IPS-20b (cell line): ENCODE results near the gene ARL2BP.

Experiments used
- H3K27ac ChIP-seq: one replicate; pipeline ENCODE4 v1.5.1; 2013; ENCODE audit warnings: low read length
- H3K27me3 ChIP-seq: 2 replicates; pipeline ENCODE4 v1.6.1; 2013; ENCODE audit warnings: mild to moderate bottlenecking, low read length, inconsistent platforms; ENCODE audit not compliant: insufficient read depth
- H3K36me3 ChIP-seq: 2 replicates; pipeline ENCODE4 v1.6.1; 2013; ENCODE audit warnings: low read depth, mild to moderate bottlenecking, inconsistent platforms, low read length, moderate library complexity; ENCODE audit not compliant: insufficient read depth
- H3K4me1 ChIP-seq: 2 replicates; pipeline ENCODE4 v1.6.1; 2013; ENCODE audit warnings: mild to moderate bottlenecking, control low read depth, inconsistent platforms, low read length, moderate library complexity; ENCODE audit not compliant: insufficient read depth
- H3K4me3 ChIP-seq: 2 replicates; pipeline ENCODE4 v1.5.1; 2013; ENCODE audit warnings: mild to moderate bottlenecking, low read length, inconsistent platforms
- H3K9ac ChIP-seq: 2 replicates; pipeline ENCODE4 v1.6.1; 2013; ENCODE audit warnings: low read depth, mild to moderate bottlenecking, inconsistent platforms, low read length, moderate library complexity
- H3K9me3 ChIP-seq: 2 replicates; pipeline ENCODE4 v1.6.1; 2013; ENCODE audit warnings: mild to moderate bottlenecking, low read depth, low read length, inconsistent platforms; ENCODE audit not compliant: insufficient read depth

The ARL2BP gene

GRCh38 chr16:57258226-57258909, 13.3 kb downstream of the ARL2BP start:
- Histone ChIP-seq H3K9me3 (no peaks in the 10 kb centered on the region), H3K4me1 (peaks cover 5% of the 10 kb centered on the region; the same call in 1 of the 2 replicates), H3K9ac (no peak overlapping the region), H3K4me3 (no peak overlapping the region), H3K36me3 (no peaks in the 10 kb centered on the region), H3K27ac (no peak overlapping the region), H3K27me3 (no peaks in the 10 kb centered on the region)

DNA sequence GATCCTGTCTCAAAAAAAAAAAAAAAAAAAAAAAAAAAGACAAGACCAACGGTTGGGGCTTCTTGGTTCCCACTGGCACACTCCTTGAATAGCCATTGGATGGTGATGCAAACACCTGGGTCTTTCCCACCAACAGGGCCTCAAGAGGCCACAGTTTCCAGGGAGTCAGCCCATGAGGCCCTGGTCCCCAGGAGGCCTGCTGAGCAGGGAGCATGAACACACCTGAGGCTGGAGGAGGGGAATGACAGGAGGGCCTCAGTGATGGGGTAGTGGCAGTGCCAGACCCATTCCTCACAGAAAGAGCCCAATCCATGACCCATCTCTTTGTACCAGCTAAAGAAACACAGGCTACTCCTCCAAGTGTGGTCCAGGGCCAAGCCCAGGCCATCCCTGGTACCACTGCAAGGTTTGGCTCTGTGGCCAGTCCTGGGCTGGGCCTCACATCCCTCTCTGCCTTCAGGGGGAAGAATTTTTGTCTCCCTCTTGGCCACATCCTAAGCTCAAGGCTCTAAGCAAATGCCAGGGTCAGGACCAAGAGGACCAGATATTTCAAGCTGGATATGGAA, 13.9 kb downstream of the ARL2BP start:
- Histone ChIP-seq H3K9me3 (no peaks in the 10 kb centered on the region), H3K9ac (no peak overlapping the region), H3K36me3 (no peaks in the 10 kb centered on the region), H3K4me1 (peaks cover 5% of the 10 kb centered on the region; the same call in 1 of the 2 replicates), H3K4me3 (no peak overlapping the region), H3K27ac (no peak overlapping the region), H3K27me3 (no peaks in the 10 kb centered on the region)

- peaks cover 5% of the 10 kb centered on the region; the same call in 1 of the 2 replicates for H3K4me1 ChIP-seq
- no peaks in the 10 kb centered on the region for H3K36me3 ChIP-seq
- peak overlapping the region; percentile 39; the same call in 1 of the 2 replicates for H3K9ac ChIP-seq
- no peaks in the 10 kb centered on the region for H3K9me3 ChIP-seq
- H3K27ac ChIP-seq = no peak overlapping the region
- peak overlapping the region; percentile 1; the same call in 1 of the 2 replicates for H3K4me3 ChIP-seq
- H3K27me3 ChIP-seq = no peaks in the 10 kb centered on the region
These were observed 15.4 kb downstream of the ARL2BP start for GRCh38 chr16:57260294-57260929.

- H3K4me1 ChIP-seq = peaks cover 5% of the 10 kb centered on the region; the same call in 1 of the 2 replicates
- no peaks in the 10 kb centered on the region for H3K27me3 ChIP-seq
These were observed 16.7 kb downstream of the ARL2BP start for GRCh38 chr16:57261806-57262205.

GRCh38 chr16:57262841-57263540, 17.9 kb downstream of the ARL2BP start:
- Histone ChIP-seq H3K27ac (no peak overlapping the region), H3K27me3 (no peaks in the 10 kb centered on the region), H3K36me3 (no peaks in the 10 kb centered on the region), H3K9me3 (no peaks in the 10 kb centered on the region), H3K4me1 (peaks cover 5% of the 10 kb centered on the region; the same call in 1 of the 2 replicates), H3K4me3 (no peak overlapping the region), H3K9ac (no peak overlapping the region)

More at GRCh38 chr16:57261806-57262205, 16.7 kb downstream of the ARL2BP start:
- H3K9ac ChIP-seq = no peak overlapping the region
- no peak overlapping the region for H3K4me3 ChIP-seq
- no peaks in the 10 kb centered on the region for H3K9me3 ChIP-seq
- H3K36me3 ChIP-seq = no peaks in the 10 kb centered on the region
- H3K27ac ChIP-seq = no peak overlapping the region

DNA sequence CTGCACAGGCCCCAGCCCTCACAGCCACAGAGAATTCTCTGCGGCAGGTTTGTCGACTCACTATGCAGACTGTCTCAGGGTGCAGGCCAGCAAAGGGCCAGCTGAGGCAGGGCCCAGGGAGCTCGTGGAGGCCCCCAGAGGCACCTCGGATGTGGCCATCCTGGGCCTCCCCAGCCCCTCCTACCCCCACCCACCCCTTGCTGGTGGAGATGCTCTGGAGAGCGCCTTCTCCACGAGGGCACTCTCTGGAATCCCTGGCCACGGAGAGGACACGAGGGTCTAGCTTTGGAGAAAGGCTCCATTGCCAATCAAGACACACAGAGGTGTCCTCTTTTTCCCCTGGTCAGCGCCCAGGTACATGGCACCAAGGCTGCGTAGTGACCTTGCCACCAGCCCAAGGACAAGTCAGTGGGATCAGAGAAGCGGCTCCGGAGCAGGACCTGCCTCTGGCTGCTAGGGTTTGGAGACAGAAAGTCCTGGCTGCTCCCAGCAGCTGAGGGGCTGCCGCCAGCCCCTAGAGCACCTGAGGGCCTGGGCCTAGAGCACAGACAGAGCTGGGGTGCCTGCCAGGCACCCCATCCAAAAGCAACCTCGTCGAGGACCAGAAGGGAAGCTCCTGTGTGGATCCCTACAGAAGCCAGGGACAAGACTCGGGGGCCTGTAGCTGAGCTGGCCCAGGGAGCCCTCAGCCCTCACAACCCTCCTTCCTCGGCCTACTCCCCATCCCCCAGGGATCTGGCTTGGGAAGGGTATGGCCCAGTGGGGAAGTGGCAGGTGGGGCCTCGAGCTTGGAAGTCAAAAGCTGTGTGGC, 18.7 kb downstream of the ARL2BP start:
- Histone ChIP-seq H3K4me3 (no peak overlapping the region), H3K4me1 (peaks cover 5% of the 10 kb centered on the region; the same call in 1 of the 2 replicates), H3K9me3 (no peaks in the 10 kb centered on the region), H3K27me3 (no peaks in the 10 kb centered on the region), H3K36me3 (no peaks in the 10 kb centered on the region), H3K27ac (no peak overlapping the region), H3K9ac (no peak overlapping the region)

DNA sequence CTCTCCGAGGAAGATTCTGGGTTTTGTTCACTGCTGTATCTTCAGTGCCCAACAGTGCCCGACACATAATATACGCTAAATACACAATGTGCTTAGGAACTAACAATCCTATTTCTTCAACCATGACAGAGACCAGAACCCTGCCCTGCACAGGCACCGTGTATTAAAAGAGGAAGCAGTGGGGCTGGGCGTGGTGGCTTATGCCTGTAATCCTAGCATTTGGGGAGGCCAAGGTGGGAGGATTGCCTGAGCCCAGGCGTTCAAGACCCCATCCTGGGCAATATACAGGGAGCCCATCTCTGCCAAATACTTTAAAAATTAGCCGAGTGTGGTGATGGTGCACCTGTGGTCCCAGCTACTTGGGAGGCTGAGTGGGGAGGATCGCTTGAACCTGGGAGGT, 19.3 kb downstream of the ARL2BP start:
- Histone ChIP-seq H3K27ac (no peak overlapping the region), H3K9ac (no peak overlapping the region), H3K4me3 (no peak overlapping the region), H3K4me1 (peaks cover 5% of the 10 kb centered on the region; the same call in 1 of the 2 replicates), H3K36me3 (no peaks in the 10 kb centered on the region), H3K9me3 (no peaks in the 10 kb centered on the region), H3K27me3 (no peaks in the 10 kb centered on the region)

DNA sequence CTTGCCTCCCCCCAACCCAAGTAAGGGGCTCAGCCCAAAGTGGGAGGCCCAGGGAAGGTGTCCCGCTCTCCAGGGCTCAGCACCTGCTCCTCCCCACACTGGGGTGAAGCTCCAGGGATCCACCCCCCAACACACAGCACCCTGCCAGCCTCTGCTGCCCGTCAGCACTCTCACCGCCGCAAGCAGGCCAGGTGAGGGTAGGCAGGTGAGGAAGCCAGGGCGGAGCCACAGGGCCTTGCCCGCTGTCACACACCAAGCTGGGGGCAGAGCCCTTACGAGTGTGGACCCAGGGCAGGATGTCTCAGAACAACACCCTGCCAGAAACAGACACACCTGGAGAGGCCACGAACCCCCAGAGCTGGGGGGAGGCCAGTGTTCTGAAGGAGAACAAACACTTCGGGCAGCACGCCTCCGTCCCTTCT, 19.9 kb downstream of the ARL2BP start:
- Histone ChIP-seq H3K36me3 (no peaks in the 10 kb centered on the region), H3K4me1 (peaks cover 3% of the 10 kb centered on the region; the same call in 1 of the 2 replicates), H3K4me3 (no peak overlapping the region), H3K9ac (no peak overlapping the region), H3K27me3 (no peaks in the 10 kb centered on the region), H3K9me3 (no peaks in the 10 kb centered on the region), H3K27ac (no peak overlapping the region)

DNA sequence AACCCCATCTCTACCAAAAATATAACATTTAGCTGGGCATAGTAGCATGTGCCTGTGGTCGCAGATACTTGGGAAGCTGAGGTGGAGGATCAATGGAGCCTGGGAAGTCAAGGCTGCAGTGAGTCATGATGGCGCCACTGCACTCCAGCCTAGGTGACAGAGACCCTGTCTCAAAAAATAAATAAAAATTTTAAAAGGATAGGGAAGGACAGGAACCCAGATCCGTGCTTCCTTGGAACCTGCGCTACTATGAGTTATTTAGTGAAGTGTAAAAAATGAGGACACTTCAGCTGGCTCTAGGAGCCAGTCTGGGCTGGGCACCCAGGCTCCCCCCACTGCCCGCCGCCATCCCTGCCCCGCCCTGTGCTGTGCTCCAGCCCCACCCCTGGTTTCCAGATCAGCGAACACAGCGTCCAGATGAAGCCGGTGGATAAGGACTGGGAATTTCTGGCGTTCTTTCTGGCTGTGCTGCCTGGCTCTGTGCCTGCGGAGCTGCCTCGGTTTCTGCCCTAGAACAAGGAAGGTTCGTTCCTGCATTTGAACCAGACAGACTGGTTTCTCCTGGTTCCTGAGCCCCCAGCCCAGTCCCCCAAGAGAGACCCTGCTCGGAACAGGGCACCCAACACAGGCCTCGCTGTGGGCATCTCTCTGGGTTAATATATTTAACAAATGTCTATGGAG, 20.9 kb downstream of the ARL2BP start:
- H3K9ac ChIP-seq = no peak overlapping the region
- no peaks in the 10 kb centered on the region for H3K4me1 ChIP-seq
- H3K27me3 ChIP-seq = no peaks in the 10 kb centered on the region
- H3K27ac ChIP-seq = no peak overlapping the region
- no peak overlapping the region for H3K4me3 ChIP-seq
- H3K9me3 ChIP-seq = no peaks in the 10 kb centered on the region
- H3K36me3 ChIP-seq = no peaks in the 10 kb centered on the region

GRCh38 chr16:57266531-57267260, 21.6 kb downstream of the ARL2BP start:
- Histone ChIP-seq H3K27me3 (no peaks in the 10 kb centered on the region), H3K27ac (no peak overlapping the region), H3K36me3 (no peaks in the 10 kb centered on the region), H3K4me3 (no peak overlapping the region), H3K9ac (no peak overlapping the region), H3K4me1 (no peaks in the 10 kb centered on the region), H3K9me3 (no peaks in the 10 kb centered on the region)
